H1 (cell line): ENCODE results near the gene INAVA. TPM values are rescaled to one million over a fixed set of nuclear protein-coding genes. Genes with fewer than 3 reads are reported as not detected.

Experiments used
- CTCF ChIA-PET: fragments of 300-600 bp; sonication (Branson Sonifier 250); formaldehyde crosslinking; loops from one replicate; lab custom pipeline; 2021; ENCODE audit not compliant: partially characterized antibody; lab: Charles Lee
- POLR2A ChIA-PET: fragments of 300-600 bp; sonication (Branson Sonifier 250); formaldehyde crosslinking; loops from one replicate; lab custom pipeline; 2021; ENCODE audit warnings: inconsistent platforms; ENCODE audit not compliant: partially characterized antibody; lab: Charles Lee
- DNase-seq, 2 experiments: peaks; one replicate each; pipeline versions ENCODE4 v3.0.0 to v3.0.0-alpha.2; 2010 to 2022; ENCODE audit warnings: low spot score in 2 of 2, low read depth in 1 of 2, mixed read lengths in 1 of 2
- FAIRE-seq: peaks from 2 replicates; lab custom pipeline; 2011; peaks lifted over from hg19 to GRCh38; lab: Jason Lieb, UNC
- H2AFZ ChIP-seq: 2 replicates; pipeline ENCODE4 v1.8.1; 2012; ENCODE audit warnings: low read length, inconsistent platforms
- H2AK5ac ChIP-seq: 2 replicates; pipeline ENCODE4 v1.6.1; 2013; ENCODE audit warnings: low read depth, low read length
- H2BK120ac ChIP-seq: replicated peaks from 2 replicates; pipeline ENCODE3; 2013; ENCODE audit warnings: low read depth, low read length, inconsistent platforms
- H2BK12ac ChIP-seq: 2 replicates; pipeline ENCODE4 v1.6.1; 2013; ENCODE audit warnings: low read depth, low read length
- H2BK15ac ChIP-seq: 2 replicates; pipeline ENCODE4 v1.6.1; 2013; ENCODE audit warnings: low read length
- H2BK20ac ChIP-seq: 2 replicates; pipeline ENCODE4 v1.6.1; 2013; ENCODE audit warnings: low read length
- H2BK5ac ChIP-seq: 2 replicates; pipeline ENCODE4 v1.6.1; 2013; ENCODE audit warnings: low read depth, low read length
- H3K14ac ChIP-seq: 2 replicates; pipeline ENCODE4 v1.6.1; 2013; ENCODE audit warnings: inconsistent platforms; ENCODE audit not compliant: insufficient read length
- H3K18ac ChIP-seq: 2 replicates; pipeline ENCODE4 v1.6.1; 2013; ENCODE audit warnings: low read length; ENCODE audit errors: extremely low read depth
- H3K23ac ChIP-seq: 2 replicates; pipeline ENCODE4 v1.6.1; 2013; ENCODE audit warnings: inconsistent platforms; ENCODE audit not compliant: insufficient read length
- H3K23me2 ChIP-seq: 2 replicates; pipeline ENCODE4 v1.6.1; 2013; ENCODE audit warnings: low read depth, low read length
- H3K27ac ChIP-seq: 2 replicates; pipeline ENCODE4 v1.6.1; 2011; ENCODE audit warnings: low read depth, low read length, inconsistent platforms
- H3K27me3 ChIP-seq, 4 experiments: replicated peaks in 1 of 4; 1 replicate in 1 of 4; 2 replicates in 3 of 4; pipeline versions ENCODE4 v1.6.1 to v1.8.1; 2011 to 2013; ENCODE audit warnings: low read length in 3 of 4, mild to moderate bottlenecking in 3 of 4, inconsistent platforms in 2 of 4, mixed read lengths in 2 of 4, moderate library complexity in 1 of 4; ENCODE audit not compliant: control insufficient read depth in 3 of 4, insufficient read depth in 3 of 4; ENCODE audit errors: extremely low read depth in 1 of 4
- H3K36me3 ChIP-seq, 4 experiments: 2 replicates each; pipeline versions ENCODE4 v1.6.1 to v1.8.1; 2011 to 2013; ENCODE audit warnings: mild to moderate bottlenecking in 4 of 4, low read length in 3 of 4, moderate library complexity in 2 of 4, control low read depth in 1 of 4, inconsistent platforms in 1 of 4; ENCODE audit not compliant: insufficient read depth in 4 of 4, control insufficient read depth in 2 of 4
- H3K4ac ChIP-seq: replicated peaks from 2 replicates; pipeline ENCODE3; 2013; ENCODE audit warnings: low read length, low read depth, mixed read lengths, inconsistent platforms; ENCODE audit not compliant: insufficient read length
- H3K4me1 ChIP-seq, 4 experiments: replicated peaks in 1 of 4; 1 replicate in 1 of 4; 2 replicates in 3 of 4; pipeline versions ENCODE4 v1.6.1 to v1.8.1; 2011 to 2013; ENCODE audit warnings: low read length in 3 of 4, inconsistent platforms in 2 of 4, mixed read lengths in 1 of 4; ENCODE audit not compliant: insufficient read depth in 4 of 4, control insufficient read depth in 3 of 4
- H3K4me2 ChIP-seq, 2 experiments: 2 replicates each; pipeline versions ENCODE4 v1.6.1 to v1.8.1; 2011 to 2013; ENCODE audit warnings: low read depth in 2 of 2, low read length in 2 of 2, control low read depth in 1 of 2, inconsistent platforms in 1 of 2, mild to moderate bottlenecking in 1 of 2; ENCODE audit not compliant: insufficient read depth in 1 of 2
- H3K4me3 ChIP-seq, 4 experiments: fragments of 200-600, 300-600 bp in 1 of 4; sonication (generic), shearing (Covaris generic), sonication (Bioruptor Twin) in 1 of 4; 2 replicates each; pipeline versions ENCODE4 v1.5.1 to v1.8.1; 2011 to 2016; ENCODE audit warnings: low read length in 4 of 4, low read depth in 3 of 4, control low read depth in 2 of 4, inconsistent platforms in 2 of 4, mild to moderate bottlenecking in 2 of 4, mixed read lengths in 1 of 4, moderate library complexity in 1 of 4; ENCODE audit not compliant: insufficient read depth in 2 of 4; ENCODE audit errors: extremely low read depth in 1 of 4
- H3K56ac ChIP-seq: replicated peaks from 2 replicates; pipeline ENCODE3; 2013; ENCODE audit warnings: low read depth, mild to moderate bottlenecking, mixed read lengths, low read length, inconsistent platforms; ENCODE audit not compliant: insufficient read length
- H3K79me1 ChIP-seq: 2 replicates; pipeline ENCODE4 v1.6.1; 2013; ENCODE audit warnings: low read depth, low read length, control low read depth
- H3K79me2 ChIP-seq, 2 experiments: 2 replicates each; pipeline versions ENCODE4 v1.6.1 to v1.8.1; 2012 to 2013; ENCODE audit warnings: low read length in 2 of 2, mild to moderate bottlenecking in 2 of 2, inconsistent platforms in 1 of 2; ENCODE audit not compliant: insufficient read depth in 2 of 2, control insufficient read depth in 1 of 2
- H3K9ac ChIP-seq, 4 experiments: replicated peaks in 1 of 4; 1 replicate in 1 of 4; 2 replicates in 3 of 4; pipeline versions ENCODE4 v1.6.1 to v1.8.1; 2011 to 2013; ENCODE audit warnings: low read depth in 3 of 4, low read length in 3 of 4, control low read depth in 2 of 4, mild to moderate bottlenecking in 2 of 4, moderate library complexity in 2 of 4, inconsistent platforms in 1 of 4; ENCODE audit errors: extremely low read depth in 1 of 4
- H3K9me3 ChIP-seq, 2 experiments: 2 replicates each; pipeline versions ENCODE4 v1.6.1 to v1.8.1; 2012 to 2013; ENCODE audit warnings: mild to moderate bottlenecking in 2 of 2, moderate library complexity in 2 of 2, control low read depth in 1 of 2, inconsistent platforms in 1 of 2, low read depth in 1 of 2, low read length in 1 of 2, mixed read lengths in 1 of 2; ENCODE audit not compliant: insufficient read depth in 2 of 2
- H4K20me1 ChIP-seq, 2 experiments: replicated peaks in 1 of 2; 2 replicates each; pipeline versions ENCODE3 to v1.8.1; 2011 to 2013; ENCODE audit warnings: inconsistent platforms in 2 of 2, low read length in 2 of 2, mild to moderate bottlenecking in 1 of 2; ENCODE audit not compliant: insufficient read depth in 2 of 2, control insufficient read depth in 1 of 2
- H4K5ac ChIP-seq: 2 replicates; pipeline ENCODE4 v1.6.1; 2013; ENCODE audit warnings: low read length, low read depth, mixed read lengths, inconsistent platforms; ENCODE audit not compliant: insufficient read length
- H4K8ac ChIP-seq: 2 replicates; pipeline ENCODE4 v1.8.0; 2013; ENCODE audit warnings: mild to moderate bottlenecking, moderate library complexity, low read length, inconsistent platforms; ENCODE audit not compliant: insufficient read depth; ENCODE audit errors: extremely low read depth
- H4K91ac ChIP-seq: replicated peaks from 2 replicates; pipeline ENCODE3; 2013; ENCODE audit warnings: low read length, mixed read lengths, inconsistent platforms; ENCODE audit not compliant: insufficient read length
- SUZ12 ChIP-seq: fragments of 200-600 bp; sonication (generic); IDR thresholded peaks from 2 replicates; pipeline ENCODE4 v1.6.1; 2012; ENCODE audit warnings: mild to moderate bottlenecking, inconsistent platforms, low read length, moderate library complexity, mixed read lengths
- WGBS, 2 experiments: shearing (Covaris generic) in 1 of 2; methylation state at CpG; one replicate each; pipeline versions ENCODE4 v1.1.6 to v1.1.7; 2013 to 2015; ENCODE audit warnings: low lambda C conversion rate in 2 of 2, mixed read lengths in 2 of 2, inconsistent platforms in 1 of 2, low coverage in 1 of 2, missing lambda C conversion rate in 1 of 2; ENCODE audit not compliant: insufficient replicate concordance in 2 of 2, insufficient coverage in 1 of 2, insufficient read length in 1 of 2; ENCODE audit errors: extremely low coverage in 1 of 2, missing lambda C conversion rate in 1 of 2; 5-methylcytosine and 5-hydroxymethylcytosine counted together
- long read RNA-seq, 2 experiments: library from RNA in 1 of 2; library from capped mRNA in 1 of 2; stranded (forward); transcript quantifications; one replicate each; pipeline ENCODE4 v2.0.0, GENCODE V29; 2021; ENCODE audit warnings: inconsistent platforms in 1 of 2
- polyA minus RNA-seq, 3 experiments: library from RNA; depleted of rRNA, polyadenylated mRNA; stranded (reverse); fragments of >200 nt; gene quantifications; 1 replicate in 2 of 3; 2 replicates in 1 of 3; pipeline ENCODE4 v1.2.3, GENCODE V29; 2011
- polyA plus RNA-seq, 7 experiments: library from polyadenylated mRNA; depleted of rRNA in 3 of 7; stranded (reverse) in 5 of 7; unstranded in 2 of 7; fragments of >200 nt in 5 of 7; fragments of 200-250 nt in 2 of 7; gene quantifications; 1 replicate in 5 of 7; 2 replicates in 1 of 7; 4 replicates in 1 of 7; pipeline versions ENCODE4 v1.2.1 to v1.2.3, GENCODE V29; 2011 to 2013; ENCODE audit warnings: missing spikeins in 2 of 7, mixed read lengths in 2 of 7
- total RNA-seq: library from RNA; stranded (reverse); fragmentation: NEBNext Ultra II Directional; extraction: Animal tissue kit (Norgen Biotek cat#: 25700); gene quantifications from 2 replicates; pipeline ENCODE4 v1.2.1, GENCODE V29; 2021
- TF ChIP-seq, protein P1 (sequence below), 3 experiments: IDR thresholded peaks; 1 replicate in 2 of 3; 2 replicates in 1 of 3; pipeline versions ENCODE4 v1.5.1 to v1.6.1; 2011; ENCODE audit warnings: low read length in 3 of 3, mild to moderate bottlenecking in 3 of 3, inconsistent platforms in 2 of 3, low read depth in 1 of 3, moderate library complexity in 1 of 3; ENCODE audit not compliant: insufficient read depth in 1 of 3; ENCODE audit errors: control extremely low read depth in 1 of 3

The INAVA gene
- total RNA-seq (43.4 and 46.8 TPM in 2 replicates), polyA plus RNA-seq (2011; rRNA removed) (49.3 and 77.0 TPM in 2 replicates), polyA minus RNA-seq (2011; rRNA and poly(A)+ RNA removed) (22.7 and 25.3 TPM in 2 replicates)
- 36.0 TPM for polyA plus RNA-seq (2011; cell fraction: cytosol; rRNA removed)
- 88.4 TPM for polyA plus RNA-seq (2011; cell fraction: nucleus; rRNA removed)
- 33.1 to 43.8 TPM (median 39.6 TPM) in 4 replicates for polyA plus RNA-seq (2012, experiment 1 of 2)
- 37.6 TPM for polyA plus RNA-seq (2012, experiment 2 of 2)
- polyA plus RNA-seq (2013, experiment 1 of 2): 31.6 TPM
- 29.9 TPM for polyA plus RNA-seq (2013, experiment 2 of 2)
- 26.8 TPM for polyA minus RNA-seq (2011; cell fraction: cytosol; rRNA and poly(A)+ RNA removed)
- 26.7 TPM for polyA minus RNA-seq (2011; cell fraction: nucleus; rRNA and poly(A)+ RNA removed)
- long read RNA-seq, experiment 1, partial matches to known transcripts: 9 of 11 reads
- long read RNA-seq, experiment 1, other reads (novel, unspliced or antisense): 2 of 11 reads
- long read RNA-seq, experiment 2, partial matches to known transcripts: 0 of 1 reads
- long read RNA-seq, experiment 2, other reads (novel, unspliced or antisense): 1 of 1 reads

DNA sequence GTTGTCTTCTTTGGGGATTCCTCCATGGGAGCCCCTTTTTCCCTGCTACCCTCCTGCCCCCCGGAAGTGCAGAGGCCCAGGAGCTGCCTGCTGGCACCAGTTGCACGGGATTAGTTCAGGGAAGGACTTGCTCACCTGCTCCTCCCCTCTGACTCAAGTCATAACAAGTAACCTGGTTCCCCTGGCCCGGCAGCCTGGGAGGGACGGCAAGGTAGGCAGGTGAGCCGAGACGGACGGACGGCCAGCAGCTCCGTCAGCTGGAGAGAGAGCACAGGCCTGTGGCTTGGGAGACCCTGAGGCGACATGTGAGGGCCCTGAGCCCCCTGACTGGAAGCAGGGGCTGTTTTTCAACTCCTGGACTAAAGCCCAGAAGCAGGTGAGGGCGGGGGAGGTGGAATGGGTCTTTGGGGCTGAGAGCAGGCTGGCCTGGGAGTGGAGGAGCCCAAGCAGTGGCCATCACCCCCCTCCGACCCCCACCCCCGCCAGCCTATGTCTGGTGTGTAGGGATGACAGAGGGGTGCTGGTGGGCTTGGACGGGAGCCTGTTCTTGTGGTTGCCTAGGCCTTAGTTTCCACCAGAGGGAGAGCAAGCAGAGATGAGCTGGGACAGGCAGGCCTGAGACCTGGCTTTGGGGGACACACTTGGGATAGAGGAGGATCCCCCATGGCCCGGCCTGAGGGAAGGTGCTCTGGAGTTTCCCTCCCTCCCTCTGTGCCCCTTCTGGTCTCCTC is at the start of gene INAVA:
Gene INAVA (plus strand): TSS at position 189 of the 731 bp plus-strand sequence. CDS start 3,501 bp downstream, outside the sequence.
- Histone ChIP-seq H3K4me2 (peak within 1 kb of the TSS; percentile 79 to 95), H3K14ac (no peak within 1 kb of the TSS), H3K9ac (peak within 1 kb of the TSS in 2 of 4 experiments; percentile 16 to 30; a peak in 1 of 7 replicates), H2BK20ac (no peak within 1 kb of the TSS), H2AK5ac (peak within 1 kb of the TSS; percentile 41), H4K5ac (no peak within 1 kb of the TSS), H3K23me2 (peaks cover 8% of the 10 kb centered on the region), H4K8ac (no peak within 1 kb of the TSS; the same call in 1 of the 2 replicates), H3K36me3 (peaks cover under 1 to 22% (median 11%) of the 10 kb centered on the region in 4 experiments; a peak in 6 of 8 replicates), H3K18ac (peak within 1 kb of the TSS; percentile 48; the same call in 1 of the 2 replicates), H3K4me3 (peak within 1 kb of the TSS in 3 of 4 experiments; percentile 20 to 78 (median 23); a peak in 4 of 8 replicates), H3K23ac (no peak within 1 kb of the TSS), H4K91ac (no peak within 1 kb of the TSS)
- no peak for TF ChIP-seq SUZ12
- TF ChIP-seq, protein P1, sequence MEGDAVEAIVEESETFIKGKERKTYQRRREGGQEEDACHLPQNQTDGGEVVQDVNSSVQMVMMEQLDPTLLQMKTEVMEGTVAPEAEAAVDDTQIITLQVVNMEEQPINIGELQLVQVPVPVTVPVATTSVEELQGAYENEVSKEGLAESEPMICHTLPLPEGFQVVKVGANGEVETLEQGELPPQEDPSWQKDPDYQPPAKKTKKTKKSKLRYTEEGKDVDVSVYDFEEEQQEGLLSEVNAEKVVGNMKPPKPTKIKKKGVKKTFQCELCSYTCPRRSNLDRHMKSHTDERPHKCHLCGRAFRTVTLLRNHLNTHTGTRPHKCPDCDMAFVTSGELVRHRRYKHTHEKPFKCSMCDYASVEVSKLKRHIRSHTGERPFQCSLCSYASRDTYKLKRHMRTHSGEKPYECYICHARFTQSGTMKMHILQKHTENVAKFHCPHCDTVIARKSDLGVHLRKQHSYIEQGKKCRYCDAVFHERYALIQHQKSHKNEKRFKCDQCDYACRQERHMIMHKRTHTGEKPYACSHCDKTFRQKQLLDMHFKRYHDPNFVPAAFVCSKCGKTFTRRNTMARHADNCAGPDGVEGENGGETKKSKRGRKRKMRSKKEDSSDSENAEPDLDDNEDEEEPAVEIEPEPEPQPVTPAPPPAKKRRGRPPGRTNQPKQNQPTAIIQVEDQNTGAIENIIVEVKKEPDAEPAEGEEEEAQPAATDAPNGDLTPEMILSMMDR (IDR thresholded peaks at IDR 0.05; ENCODE audit: control extremely low read depth in 1 of 3, insufficient read depth in 1 of 3, low read depth in 1 of 3, low read length in 3 of 3): peak; percentile 29 to 44 (median 34); a peak in 3 of 4 replicates
- TF ChIP-seq, all 59 proteins: peak for 1
- CTCF ChIA-PET: interaction anchor here (0.8 to 8.6 kb wide), 7 partner anchors 8 to 176 kb away, joined by 3 to 47 read pairs (median 4); no protein-coding TSS in a partner anchor
- Histone ChIP-seq H3K56ac (no peak within 1 kb of the TSS), H4K20me1 (peaks cover 6 to 17% of the 10 kb centered on the region in 2 experiments), H2BK12ac (peak within 1 kb of the TSS; percentile 79; the same call in 1 of the 2 replicates), H3K9me3 (no peaks in the 10 kb centered on the region), H3K4me1 (peaks cover 15 to 40% (median 30%) of the 10 kb centered on the region in 4 experiments), H3K4ac (no peak within 1 kb of the TSS), H3K79me2 (peaks cover 3 to 58% of the 10 kb centered on the region in 2 experiments), H2BK120ac (no peak within 1 kb of the TSS), H2BK5ac (peak within 1 kb of the TSS; percentile 73), H3K27me3 (no peaks in the 10 kb centered on the region), H3K27ac (peak within 1 kb of the TSS; percentile 43), H2BK15ac (no peak within 1 kb of the TSS), H3K79me1 (peaks cover 25% of the 10 kb centered on the region), H2AFZ (no peak within 1 kb of the TSS)
- POLR2A ChIA-PET: interaction anchor here (0.9 to 11.2 kb wide), 6 partner anchors 12 to 128 kb away, joined by 4 to 208 read pairs (median 18); partner anchors contain the start of genes GPR25 and KIF21B
- FAIRE-seq (no peak), DNase-seq (no peak)
- 75% methylated on average over 14 of the region's 15 CpGs; no CpG with 5 or more reads in 1 of the 2 experiments for WGBS, 2 experiments
